DND-41 (cell line): ENCODE data around the gene RADIL.

Experiments used
- ATAC-seq: fragments of 200-7000 bp; cut with Tn5 transposase; 3 replicates; pipeline ENCODE4 v1.9.1; 2021; ENCODE audit warnings: low read depth; ENCODE audit not compliant: insufficient read depth
- DNase-seq: peaks from one replicate; pipeline ENCODE4 v3.0.0-alpha.2; 2020
- H2AFZ ChIP-seq: 2 replicates; pipeline ENCODE4 v1.6.0; 2012; ENCODE audit warnings: low read depth, low read length
- H3K27ac ChIP-seq: 2 replicates; pipeline ENCODE4 v1.5.1; 2012; ENCODE audit warnings: low read length, inconsistent platforms
- H3K27me3 ChIP-seq: fragments of 200-600 bp; sonication (generic); 2 replicates; pipeline ENCODE4 v1.6.0; 2012; ENCODE audit warnings: low read length, mild to moderate bottlenecking, inconsistent platforms; ENCODE audit not compliant: insufficient read depth, poor library complexity
- H3K36me3 ChIP-seq: 2 replicates; pipeline ENCODE4 v1.5.1; 2012; ENCODE audit warnings: low read length, inconsistent platforms; ENCODE audit not compliant: insufficient read depth
- H3K4me1 ChIP-seq: 2 replicates; pipeline ENCODE4 v1.5.1; 2012; ENCODE audit warnings: mild to moderate bottlenecking, low read length; ENCODE audit not compliant: insufficient read depth
- H3K4me2 ChIP-seq: 2 replicates; pipeline ENCODE4 v1.6.0; 2012; ENCODE audit warnings: mild to moderate bottlenecking, moderate library complexity, low read length, inconsistent platforms; ENCODE audit not compliant: insufficient read depth
- H3K4me3 ChIP-seq, 2 experiments: fragments of 200-600 bp in 1 of 2; shearing (Covaris generic) in 1 of 2; 2 replicates each; pipeline ENCODE4 v1.5.1; 2012 to 2016; ENCODE audit warnings: inconsistent platforms in 2 of 2, low read length in 2 of 2, mild to moderate bottlenecking in 2 of 2, low read depth in 1 of 2, moderate library complexity in 1 of 2
- H3K79me2 ChIP-seq: 2 replicates; pipeline ENCODE4 v1.6.0; 2012; ENCODE audit warnings: low read length, inconsistent platforms; ENCODE audit not compliant: insufficient read depth
- H3K9ac ChIP-seq: 2 replicates; pipeline ENCODE4 v1.6.0; 2012; ENCODE audit warnings: low read depth, mild to moderate bottlenecking, inconsistent platforms, low read length, moderate library complexity
- H3K9me3 ChIP-seq: 2 replicates; pipeline ENCODE4 v1.5.1; 2012; ENCODE audit warnings: low read length, moderate library complexity, mild to moderate bottlenecking, inconsistent platforms; ENCODE audit not compliant: insufficient read depth, severe bottlenecking
- H4K20me1 ChIP-seq: 2 replicates; pipeline ENCODE4 v1.6.0; 2012; ENCODE audit warnings: low read length; ENCODE audit not compliant: insufficient read depth
- CTCF ChIP-seq: IDR thresholded peaks from 2 replicates; pipeline ENCODE4 v1.5.1; 2012; ENCODE audit warnings: borderline replicate concordance, low read length, moderate library complexity, mild to moderate bottlenecking; ENCODE audit not compliant: poor library complexity, severe bottlenecking; ENCODE audit errors: extremely low read depth
- EZH2 ChIP-seq: IDR thresholded peaks from 3 replicates; pipeline ENCODE4 v1.6.1; 2012; ENCODE audit warnings: borderline replicate concordance, low read depth, mild to moderate bottlenecking, moderate library complexity, low read length, inconsistent platforms; ENCODE audit not compliant: severe bottlenecking

The RADIL gene

GRCh38 chr7:4815609-4816418 lies 67.7 kb downstream of the RADIL start:
- H2AFZ ChIP-seq = no peak overlapping the region
- no peaks in the 10 kb centered on the region for H4K20me1 ChIP-seq
- DNase-seq = no peak
- H3K4me1 ChIP-seq = no peaks in the 10 kb centered on the region
- ATAC-seq = no peak
- no peaks in the 10 kb centered on the region for H3K27me3 ChIP-seq
- H3K4me3 ChIP-seq = no peak overlapping the region
- H3K27ac ChIP-seq = no peak overlapping the region
- no peak overlapping the region for H3K9ac ChIP-seq
- TF ChIP-seq EZH2 (no peak), CTCF (peak; percentile 23)
- H3K79me2 ChIP-seq = no peaks in the 10 kb centered on the region
- no peak overlapping the region for H3K4me2 ChIP-seq
- H3K9me3 ChIP-seq = no peaks in the 10 kb centered on the region
- no peaks in the 10 kb centered on the region for H3K36me3 ChIP-seq

GRCh38 chr7:4815121-4815520 lies 68.4 kb downstream of the RADIL start:
- H3K4me2 ChIP-seq = no peak overlapping the region
- no peak overlapping the region for H3K27ac ChIP-seq
- H2AFZ ChIP-seq = no peak overlapping the region
- H3K79me2 ChIP-seq = no peaks in the 10 kb centered on the region
- no peaks in the 10 kb centered on the region for H4K20me1 ChIP-seq
- H3K27me3 ChIP-seq = no peaks in the 10 kb centered on the region
- no peaks in the 10 kb centered on the region for H3K4me1 ChIP-seq
- ATAC-seq (no peak), DNase-seq (no peak)
- H3K4me3 ChIP-seq = no peak overlapping the region
- no peaks in the 10 kb centered on the region for H3K9me3 ChIP-seq
- H3K36me3 ChIP-seq = no peaks in the 10 kb centered on the region
- TF ChIP-seq EZH2 (no peak), CTCF (no peak)
- no peak overlapping the region for H3K9ac ChIP-seq

GRCh38 chr7:4814433-4814832 lies 69.1 kb downstream of the RADIL start:
- H3K9ac ChIP-seq = no peak overlapping the region
- no peak for DNase-seq

GRCh38 chr7:4809666-4810065 lies 73.8 kb downstream of the RADIL start:
- Histone ChIP-seq H3K79me2 (no peaks in the 10 kb centered on the region), H3K27ac (no peak overlapping the region), H3K9ac (no peak overlapping the region), H3K27me3 (no peaks in the 10 kb centered on the region), H4K20me1 (no peaks in the 10 kb centered on the region), H3K4me1 (no peaks in the 10 kb centered on the region), H3K36me3 (no peaks in the 10 kb centered on the region), H3K4me3 (no peak overlapping the region), H2AFZ (no peak overlapping the region), H3K4me2 (no peak overlapping the region), H3K9me3 (no peaks in the 10 kb centered on the region)
- DNase-seq (no peak), ATAC-seq (no peak)
- TF ChIP-seq EZH2 (no peak), CTCF (no peak)

More at GRCh38 chr7:4814433-4814832, 69.1 kb downstream of the RADIL start:
- Histone ChIP-seq H3K4me3 (no peak overlapping the region), H4K20me1 (no peaks in the 10 kb centered on the region), H3K9me3 (no peaks in the 10 kb centered on the region), H3K27me3 (no peaks in the 10 kb centered on the region), H3K4me2 (no peak overlapping the region), H3K27ac (no peak overlapping the region), H3K4me1 (no peaks in the 10 kb centered on the region), H3K36me3 (no peaks in the 10 kb centered on the region), H3K79me2 (no peaks in the 10 kb centered on the region), H2AFZ (no peak overlapping the region)
- no peak for TF ChIP-seq EZH2
- no peak for ATAC-seq
